Psoas muscle (tissue), 8 donors: ENCODE data around the gene UCKL1. TPM values are rescaled to one million over a fixed set of nuclear protein-coding genes. Genes with fewer than 3 reads are reported as not detected.

Source experiments
- ATAC-seq, 4 donors: fragments of 200-7000 bp; cut with Tn5 transposase; one replicate each; pipeline ENCODE4 v1.9.1; 2020; ENCODE audit warnings: moderate library complexity in 3 of 4, mild to moderate bottlenecking in 2 of 4
- DNase-seq, 2 donors: peaks; one replicate each; pipeline ENCODE4 v3.0.0-alpha.2; 2020
- H3K27ac ChIP-seq: fragments of 200-600 bp; one replicate; pipeline ENCODE4 v1.8.0; 2022
- H3K27me3 ChIP-seq, 3 donors: fragments of 200-600 bp in 1 of 3; one replicate each; pipeline versions ENCODE4 v1.6.1 to v1.8.0; 2013 to 2022; ENCODE audit warnings: low read length in 2 of 3, mild to moderate bottlenecking in 2 of 3, moderate library complexity in 1 of 3; ENCODE audit not compliant: insufficient read depth in 3 of 3
- H3K36me3 ChIP-seq, 2 donors: fragments of 200-600 bp in 1 of 2; one replicate each; pipeline versions ENCODE4 v1.6.1 to v1.8.0; 2013 to 2022; ENCODE audit warnings: low read depth in 1 of 2, mild to moderate bottlenecking in 1 of 2, moderate library complexity in 1 of 2; ENCODE audit not compliant: insufficient read depth in 1 of 2
- H3K4me1 ChIP-seq: fragments of 200-600 bp; one replicate; pipeline ENCODE4 v1.8.0; 2022
- H3K4me3 ChIP-seq: fragments of 200-600 bp; one replicate; pipeline ENCODE4 v1.8.0; 2022; ENCODE audit warnings: mild to moderate bottlenecking
- H3K9me3 ChIP-seq: fragments of 200-600 bp; one replicate; pipeline ENCODE4 v1.8.0; 2022
- CTCF ChIP-seq: fragments of 200-600 bp; IDR thresholded peaks from one replicate; pipeline ENCODE4 v1.8.0; 2022; ENCODE audit warnings: antibody characterized with exemption
- WGBS, 3 donors: extraction: QIAGEN DNeasy Blood & Tissue Kit; methylation state at CpG; one replicate each; pipeline versions ENCODE4 v1.1.6 to v1.1.7; 2013; 5-methylcytosine and 5-hydroxymethylcytosine counted together
- intact Hi-C, 2 donors: fragments of 100-400 bp; cut with DNase I; formaldehyde crosslinking; loops; one replicate each; pipeline versions ENCODE4 v1.11.0 to v1.14.2; 2022
- polyA plus RNA-seq, 3 donors: library from polyadenylated mRNA; stranded (reverse); fragments of 200-250 nt; gene quantifications; one replicate each; pipeline ENCODE4 v1.2.3, GENCODE V29; 2013
- total RNA-seq, 4 donors: library from RNA; stranded (reverse); fragmentation: NEBNext Ultra II Directional in 2 of 4; extraction: Animal tissue kit (Norgen Biotek cat#: 25700) in 2 of 4; gene quantifications; one replicate each; pipeline versions ENCODE4 v1.2.1 to v1.2.4, GENCODE V29; 2021 to 2023
- donor health status: healthy with polysubstance abuse.
- donor health status: DM: no; HTN: no; CAD: no; lungs with moderate emphysema.
- donor health status: Bipolar disorder and iron deficiency.
- donor health status: healthy.
- donor health status: DM: yes; HTN: yes; CAD: no.
- donor health status: DM: no; HTN: no; CAD: no.
- donor health status: DM: no; HTN: no; CAD: no.
- donor health status: DM: yes; HTN: yes; CAD: no.

The UCKL1 gene
- total and polyA plus RNA-seq, 7 donors, result 22.9 to 42.4 (median 36.9) TPM

GRCh38 chr20:63967330-63968135 is 11.3 kb upstream of the UCKL1 start:
- no peak for TF ChIP-seq CTCF
- H3K9me3 ChIP-seq, result no peaks in the 10 kb centered on the region
- DNase-seq (peak in 1 of 2 donors; percentile 53), ATAC-seq (no peak)
- peaks cover 2 to 37% of the 10 kb centered on the region in 2 donors for H3K36me3 ChIP-seq
- no peaks in the 10 kb centered on the region for H3K27me3 ChIP-seq
- WGBS, 3 donors, result 86 to 90% (median 87%) methylated on average over 28 of the region's 28 CpGs
- H3K27ac ChIP-seq, result no peak overlapping the region
- intact Hi-C loops, result loop anchor here in 1 of 2 donors (5.0 kb wide), 1 partner anchor 70 kb away; the partner anchor contains the start of gene DNAJC5
- H3K4me3 ChIP-seq, result no peak overlapping the region
- H3K4me1 ChIP-seq, result peaks cover 6% of the 10 kb centered on the region

DNA sequence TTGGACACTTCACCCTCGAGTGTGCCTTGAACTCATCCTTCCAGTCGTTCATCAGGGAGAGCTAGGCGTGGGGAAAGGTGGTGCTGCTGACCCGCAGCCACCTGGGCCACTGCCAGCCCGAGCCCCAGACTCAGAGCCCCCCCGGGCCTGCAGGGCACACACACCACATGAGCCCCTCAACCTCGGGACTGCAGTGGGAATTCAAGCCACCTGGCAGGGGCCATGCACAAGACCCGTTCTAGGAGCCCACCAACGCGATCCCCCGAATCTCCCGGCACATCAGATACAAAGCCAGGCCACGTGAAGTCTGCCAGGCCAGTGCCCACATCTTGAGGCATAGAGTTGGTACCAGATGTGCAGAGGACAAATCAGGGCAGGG is 10.7 kb upstream of the UCKL1 start:
- no peak for TF ChIP-seq CTCF
- Histone ChIP-seq H3K9me3 (no peaks in the 10 kb centered on the region), H3K27me3 (no peaks in the 10 kb centered on the region), H3K27ac (no peak overlapping the region), H3K4me1 (peaks cover 6% of the 10 kb centered on the region), H3K4me3 (no peak overlapping the region), H3K36me3 (peaks cover 2 to 43% of the 10 kb centered on the region in 2 donors)
- DNase-seq (no peak), ATAC-seq (no peak)
- intact Hi-C loops, result loop anchor here in 1 of 2 donors (5.0 kb wide), 1 partner anchor 70 kb away; the partner anchor contains the start of gene DNAJC5
- WGBS, 3 donors, result 91 to 94% (median 92%) methylated on average over 11 to 13 of the region's 13 CpGs

GRCh38 chr20:63966172-63966943 is 10.1 kb upstream of the UCKL1 start:
- DNase-seq (peak in 1 of 2 donors; percentile 60), ATAC-seq (no peak)
- Histone ChIP-seq H3K4me1 (peaks cover 6% of the 10 kb centered on the region), H3K9me3 (no peaks in the 10 kb centered on the region), H3K27me3 (no peaks in the 10 kb centered on the region), H3K27ac (no peak overlapping the region), H3K4me3 (no peak overlapping the region), H3K36me3 (peaks cover 2 to 49% of the 10 kb centered on the region in 2 donors)
- intact Hi-C loops, result loop anchor here in 1 of 2 donors (5.0 kb wide), 1 partner anchor 69 kb away; the partner anchor contains the start of gene DNAJC5
- 93 to 95% (median 93%) methylated on average over 27 of the region's 27 CpGs for WGBS, 3 donors
- TF ChIP-seq CTCF, result no peak

GRCh38 chr20:63964412-63964811 is 8.2 kb upstream of the UCKL1 start:
- 87 to 91% (median 90%) methylated on average over 14 to 16 of the region's 16 CpGs for WGBS, 3 donors
- intact Hi-C loops, result no loop called here
- H3K36me3 ChIP-seq, result peaks cover 2 to 62% of the 10 kb centered on the region in 2 donors
- DNase-seq, result peak; percentile 11 to 46
- no peak overlapping the region for H3K27ac ChIP-seq
- no peaks in the 10 kb centered on the region for H3K9me3 ChIP-seq
- peaks cover 6% of the 10 kb centered on the region for H3K4me1 ChIP-seq
- no peak for TF ChIP-seq CTCF
- no peaks in the 10 kb centered on the region for H3K27me3 ChIP-seq
- no peak overlapping the region for H3K4me3 ChIP-seq
- no peak for ATAC-seq
